ENCODE data around the gene RTL10. TPM values are rescaled to one million over a fixed set of nuclear protein-coding genes. Genes with fewer than 3 reads are reported as not detected.

The RTL10 gene
- total and polyA plus RNA-seq, 4 donors: 7.4 to 22.7 (median 11.6) TPM

- peak overlapping the region; percentile 54 to 87 for H3K27ac ChIP-seq (ENCODE audit: low read depth in 1 of 2, low read length in 1 of 2)
- DNase-seq (no peak), ATAC-seq (ENCODE audit: insufficient read depth, low FRiP score) (peak; percentile 3)
- no peak for TF ChIP-seq CTCF (IDR thresholded peaks at IDR 0.05; ENCODE audit: control extremely low read depth, extremely low read depth)
- H3K9me3 ChIP-seq (ENCODE audit: control insufficient read depth in 4 of 4, insufficient read depth in 3 of 4, low read length in 3 of 4): no peaks in the 10 kb centered on the region
- peak overlapping the region; percentile 93 for H3K4me3 ChIP-seq
- peaks cover 0 to 14% (median 3%) of the 10 kb centered on the region in 4 donors for H3K36me3 ChIP-seq (ENCODE audit: control insufficient read depth in 4 of 4, insufficient read depth in 4 of 4, low read length in 4 of 4)
- peaks cover 0 to 40% (median 22%) of the 10 kb centered on the region in 5 donors for H3K4me1 ChIP-seq (ENCODE audit: control insufficient read depth in 5 of 5, insufficient read depth in 5 of 5, low read length in 5 of 5)
- WGBS, 2 donors: 1 to 3% methylated on average over 49 of the region's 49 CpGs
- H3K27me3 ChIP-seq (ENCODE audit: control insufficient read depth in 3 of 3, insufficient read depth in 3 of 3, low read length in 2 of 3): no peaks in the 10 kb centered on the region
- peak overlapping the region; percentile 60 to 67 for H3K9ac ChIP-seq (ENCODE audit: insufficient read depth in 1 of 2, low read length in 2 of 2)
Observed at GRCh38 chr22:19853879-19854777, 546 bp downstream of the RTL10 start.

- Histone ChIP-seq H3K4me1 (ENCODE audit: control insufficient read depth in 5 of 5, insufficient read depth in 5 of 5, low read length in 5 of 5) (peaks cover 0 to 40% (median 26%) of the 10 kb centered on the region in 5 donors), H3K9ac (ENCODE audit: insufficient read depth in 1 of 2, low read length in 2 of 2) (peak overlapping the region; percentile 60 to 67), H3K27ac (ENCODE audit: low read depth in 1 of 2, low read length in 1 of 2) (peak overlapping the region in 1 of 2 donors; percentile 87), H3K9me3 (ENCODE audit: control insufficient read depth in 4 of 4, insufficient read depth in 3 of 4, low read length in 3 of 4) (no peaks in the 10 kb centered on the region), H3K36me3 (ENCODE audit: control insufficient read depth in 4 of 4, insufficient read depth in 4 of 4, low read length in 4 of 4) (peaks cover 0 to 14% (median 5%) of the 10 kb centered on the region in 4 donors), H3K4me3 (peak overlapping the region; percentile 93), H3K27me3 (ENCODE audit: control insufficient read depth in 3 of 3, insufficient read depth in 3 of 3, low read length in 2 of 3) (no peaks in the 10 kb centered on the region)
- DNase-seq (no peak), ATAC-seq (ENCODE audit: insufficient read depth, low FRiP score) (no peak)
- TF ChIP-seq CTCF (IDR thresholded peaks at IDR 0.05; ENCODE audit: control extremely low read depth, extremely low read depth): no peak
- WGBS, 2 donors: 41 to 61% methylated on average over 11 of the region's 11 CpGs
Observed at GRCh38 chr22:19853058-19853878, 1.4 kb downstream of the RTL10 start.

DNA sequence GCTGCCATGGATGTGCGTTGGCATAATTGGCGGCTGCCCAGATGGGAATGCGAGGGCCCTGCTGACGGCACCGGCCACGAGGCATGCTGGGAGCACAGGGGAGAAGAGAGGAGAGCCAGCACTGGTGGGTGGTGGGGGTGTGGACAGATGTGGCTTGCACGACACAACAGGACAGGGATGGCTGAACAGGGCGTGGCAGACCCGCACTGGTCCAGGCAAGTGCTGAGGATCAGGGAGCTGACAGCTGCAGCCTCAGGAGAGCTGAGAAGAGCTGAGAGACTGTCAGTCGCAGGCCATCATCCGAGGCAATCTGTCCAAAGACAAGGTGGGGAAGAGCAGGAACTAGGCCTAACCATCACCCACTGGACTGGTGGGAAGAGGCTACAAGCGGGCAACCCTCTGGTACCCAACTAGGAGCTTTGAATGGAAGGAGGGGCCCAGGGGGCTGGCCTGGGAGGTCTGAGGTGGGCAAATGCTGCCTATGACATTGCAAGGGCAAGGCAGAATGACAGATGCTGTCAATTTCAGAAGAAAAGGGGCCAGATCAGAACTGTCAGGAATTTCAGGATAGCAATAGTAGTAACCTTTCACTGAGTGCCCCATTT lies 2.4 kb downstream of the RTL10 start:
- TF ChIP-seq CTCF (IDR thresholded peaks at IDR 0.05; ENCODE audit: control extremely low read depth, extremely low read depth): no peak
- Histone ChIP-seq H3K27ac (ENCODE audit: low read depth in 1 of 2, low read length in 1 of 2) (peak overlapping the region in 1 of 2 donors; percentile 48), H3K9me3 (ENCODE audit: control insufficient read depth in 4 of 4, insufficient read depth in 3 of 4, low read length in 3 of 4) (no peaks in the 10 kb centered on the region), H3K4me1 (ENCODE audit: control insufficient read depth in 5 of 5, insufficient read depth in 5 of 5, low read length in 5 of 5) (peaks cover 0 to 40% (median 26%) of the 10 kb centered on the region in 5 donors), H3K4me3 (no peak overlapping the region), H3K36me3 (ENCODE audit: control insufficient read depth in 4 of 4, insufficient read depth in 4 of 4, low read length in 4 of 4) (peaks cover 0 to 14% (median 5%) of the 10 kb centered on the region in 4 donors), H3K27me3 (ENCODE audit: control insufficient read depth in 3 of 3, insufficient read depth in 3 of 3, low read length in 2 of 3) (no peaks in the 10 kb centered on the region), H3K9ac (ENCODE audit: insufficient read depth in 1 of 2, low read length in 2 of 2) (no peak overlapping the region)
- ATAC-seq (ENCODE audit: insufficient read depth, low FRiP score) (no peak), DNase-seq (no peak)
- 83 to 88% methylated on average over 12 of the region's 12 CpGs for WGBS, 2 donors

Measured in lung (tissue), 12 donors.